NCI-H345 treated with DMSO at 0.1 percent for 48 hours (cell line): ENCODE data around the gene TMEM272.

ENCODE experiments used
- DNase-seq: peaks from one replicate; lab custom pipeline; 2025; ENCODE audit not compliant: unreplicated experiment; lab: John Stamatoyannopoulos, UW

The TMEM272 gene

GRCh38 chr13:51856027-51856736 lies 11.2 kb upstream of the TMEM272 start:
- DNase-seq = no peak

- DNase-seq = no peak
Observed at GRCh38 chr13:51849145-51850101, 4.4 kb upstream of the TMEM272 start.

GRCh38 chr13:51848674-51849073 lies 3.7 kb upstream of the TMEM272 start:
- DNase-seq = no peak

- no peak for DNase-seq
Observed at GRCh38 chr13:51846756-51847155, 1.8 kb upstream of the TMEM272 start.

- no peak for DNase-seq
Observed at GRCh38 chr13:51845574-51846318, 769 bp upstream of the TMEM272 start.

GRCh38 chr13:51843529-51843928 lies 1.4 kb downstream of the TMEM272 start:
- no peak for DNase-seq

GRCh38 chr13:51841732-51842131 lies 3.2 kb downstream of the TMEM272 start:
- DNase-seq = no peak

- no peak for DNase-seq
Observed at GRCh38 chr13:51840917-51841316, 4.1 kb downstream of the TMEM272 start.

- no peak for DNase-seq
Observed at GRCh38 chr13:51839711-51840540, 5.1 kb downstream of the TMEM272 start.

GRCh38 chr13:51838240-51838846 lies 6.6 kb downstream of the TMEM272 start:
- DNase-seq = no peak

- DNase-seq = no peak
Observed at GRCh38 chr13:51837016-51837415, 8.0 kb downstream of the TMEM272 start.

GRCh38 chr13:51834581-51835171 lies 10.3 kb downstream of the TMEM272 start:
- no peak for DNase-seq

- no peak for DNase-seq
Observed at GRCh38 chr13:51833980-51834379, 11.0 kb downstream of the TMEM272 start.

GRCh38 chr13:51832471-51833152 lies 12.4 kb downstream of the TMEM272 start:
- no peak for DNase-seq

- no peak for DNase-seq
Observed at GRCh38 chr13:51831519-51831918, 13.5 kb downstream of the TMEM272 start.

GRCh38 chr13:51829568-51829899 lies 15.4 kb downstream of the TMEM272 start:
- no peak for DNase-seq

GRCh38 chr13:51828730-51829567 lies 16.0 kb downstream of the TMEM272 start:
- no peak for DNase-seq

GRCh38 chr13:51827254-51827653 lies 17.7 kb downstream of the TMEM272 start:
- DNase-seq = no peak
